Right lobe of liver (tissue), 6 donors: Measurements from ENCODE around the gene CD109. TPM values are rescaled to one million over a fixed set of nuclear protein-coding genes. Genes with fewer than 3 reads are reported as not detected.

Source experiments
- ATAC-seq, 4 donors: fragments of 200-7000 bp; cut with Tn5 transposase; one replicate each; pipeline ENCODE4 v1.9.1; 2020; ENCODE audit warnings: mild to moderate bottlenecking in 4 of 4, moderate library complexity in 4 of 4
- DNase-seq, 3 donors: peaks; one replicate each; pipeline ENCODE4 v3.0.0-alpha.2; 2020
- H3K27ac ChIP-seq, 3 donors: fragments of 200-600 bp; one replicate each; pipeline ENCODE4 v1.8.0; 2022
- H3K27me3 ChIP-seq, 2 donors: fragments of 200-600 bp; one replicate each; pipeline ENCODE4 v1.8.0; 2022
- H3K36me3 ChIP-seq, 4 donors: fragments of 200-600 bp; sonication (generic) in 1 of 4; one replicate each; pipeline versions ENCODE4 v1.5.1 to v1.8.0; 2017 to 2022; ENCODE audit warnings: control low read depth in 1 of 4
- H3K4me1 ChIP-seq, 4 donors: fragments of 200-600 bp; sonication (generic) in 1 of 4; one replicate each; pipeline versions ENCODE4 v1.5.1 to v1.8.0; 2017 to 2022; ENCODE audit warnings: control low read depth in 1 of 4
- H3K4me3 ChIP-seq, 3 donors: fragments of 200-600 bp; one replicate each; pipeline ENCODE4 v1.8.0; 2022
- H3K9me3 ChIP-seq, 4 donors: fragments of 200-600 bp; sonication (generic) in 1 of 4; one replicate each; pipeline versions ENCODE4 v1.5.1 to v1.8.0; 2017 to 2022; ENCODE audit warnings: control low read depth in 1 of 4
- CTCF ChIP-seq, 4 donors: fragments of 200-600 bp in 3 of 4; fragments of 450-650 bp in 1 of 4; IDR thresholded peaks; one replicate each; pipeline versions ENCODE4 v1.5.1 to v1.8.0; 2016 to 2022; ENCODE audit warnings: antibody characterized with exemption in 4 of 4, mild to moderate bottlenecking in 2 of 4
- POLR2A ChIP-seq: fragments of 450-650 bp; IDR thresholded peaks from one replicate; pipeline ENCODE4 v1.6.1; 2017; ENCODE audit warnings: antibody characterized with exemption, mild to moderate bottlenecking
- WGBS: methylation state at CpG from one replicate; pipeline ENCODE4 v1.1.6; 2018; ENCODE audit warnings: low coverage, low lambda C conversion rate; ENCODE audit not compliant: insufficient coverage; ENCODE audit errors: missing lambda C conversion rate; 5-methylcytosine and 5-hydroxymethylcytosine counted together
- intact Hi-C, 2 donors: fragments of 100-400 bp; cut with DNase I; formaldehyde crosslinking; loops; one replicate each; pipeline versions ENCODE4 v1.11.2 to v1.14.1; 2022
- long read RNA-seq: library from polyadenylated mRNA; unstranded; transcript quantifications from one replicate; pipeline ENCODE4 v2.0.0, GENCODE V29; 2019
- total RNA-seq, 6 experiments: library from RNA; depleted of rRNA in 2 of 6; stranded (reverse); fragments of >200 nt in 2 of 6; fragmentation: NEBNext Ultra II Directional in 3 of 6; extraction: Animal tissue kit (Norgen Biotek cat#: 25700) in 3 of 6; gene quantifications; one replicate each; pipeline versions ENCODE4 v1.1.0 to v1.2.4, GENCODE V29; 2016 to 2023
- donor health status: DM: no; HTN: yes; CAD: no.
- donor health status: DM: no; HTN: no; CAD: no.
- donor health status: DM: no; HTN: no; CAD: no.
- donor health status: DM: no; HTN: yes; CAD: no.
- donor health status: DM: no; HTN: yes; CAD: no.

The CD109 gene
- total RNA-seq = 1 to 10 TPM in 3 of 6 experiments, under 1 TPM in 3; 0.35 to 8.4 (median 2.8) TPM
- long read RNA-seq = 0 reads

- DNase-seq (peak in 1 of 3 donors; percentile 26), ATAC-seq (peak; percentile 42 to 64 (median 62))
- intact Hi-C loops = no loop called here
- no peak for TF ChIP-seq CTCF (IDR thresholded peaks at IDR 0.05)
- no peak for TF ChIP-seq POLR2A
- no peaks in the 10 kb centered on the region for H3K27me3 ChIP-seq
- no peaks in the 10 kb centered on the region for H3K9me3 ChIP-seq
- peak within 1 kb of the TSS; percentile 38 to 52 (median 44) for H3K4me3 ChIP-seq
- peaks cover 0 to 5% (median 0%) of the 10 kb centered on the region in 4 donors for H3K4me1 ChIP-seq
- peak within 1 kb of the TSS in 1 of 3 donors; percentile 47 for H3K27ac ChIP-seq
- H3K36me3 ChIP-seq = no peaks in the 10 kb centered on the region
- WGBS = 12% methylated on average over 32 of the region's 61 CpGs
Measured at GRCh38 chr6:73695619-73696421, at the start of gene CD109. TSS of gene CD109 (plus strand) at chr6:73696203. CDS start at chr6:73696216, 13 bp downstream.

GRCh38 chr6:73648166-73648565, 47.8 kb upstream of the CD109 start:
- TF ChIP-seq POLR2A = no peak
- intact Hi-C loops = no loop called here
- no peak overlapping the region for H3K4me3 ChIP-seq
- H3K27me3 ChIP-seq = no peaks in the 10 kb centered on the region
- H3K27ac ChIP-seq = no peak overlapping the region
- H3K4me1 ChIP-seq = peaks cover 0 to 10% (median 0%) of the 10 kb centered on the region in 4 donors
- no peaks in the 10 kb centered on the region for H3K36me3 ChIP-seq
- ATAC-seq (peak in 1 of 4 donors; percentile 9), DNase-seq (no peak)
- no peaks in the 10 kb centered on the region for H3K9me3 ChIP-seq

- H3K27ac ChIP-seq = no peak overlapping the region
- TF ChIP-seq POLR2A (no peak), CTCF (IDR thresholded peaks at IDR 0.05) (no peak)
- no peak overlapping the region for H3K4me3 ChIP-seq
- no peaks in the 10 kb centered on the region for H3K9me3 ChIP-seq
- ATAC-seq (no peak), DNase-seq (no peak)
- no peaks in the 10 kb centered on the region for H3K36me3 ChIP-seq
- intact Hi-C loops = no loop called here
- no peaks in the 10 kb centered on the region for H3K27me3 ChIP-seq
- peaks cover 0 to 11% (median 0%) of the 10 kb centered on the region in 4 donors for H3K4me1 ChIP-seq
- 62% methylated on average over 4 of the region's 4 CpGs for WGBS
Measured at GRCh38 chr6:73649783-73650182, 46.2 kb upstream of the CD109 start.

- intact Hi-C loops = no loop called here
- Histone ChIP-seq H3K9me3 (no peaks in the 10 kb centered on the region), H3K27ac (peak overlapping the region; percentile 98), H3K4me1 (peaks cover 0 to 15% (median 0%) of the 10 kb centered on the region in 4 donors), H3K36me3 (no peaks in the 10 kb centered on the region), H3K27me3 (no peaks in the 10 kb centered on the region), H3K4me3 (peak overlapping the region; percentile 92 to 100 (median 97))
- TF ChIP-seq POLR2A (no peak), CTCF (IDR thresholded peaks at IDR 0.05) (peak; percentile 25 to 33 (median 26))
- DNase-seq (peak; percentile 69 to 79 (median 77)), ATAC-seq (peak; percentile 46 to 57 (median 54))
- WGBS = 3% methylated on average over 32 of the region's 32 CpGs
Measured at GRCh38 chr6:73652637-73653570, 43.1 kb upstream of the CD109 start.
